Liver (tissue), 9 donors: ENCODE measurements around the gene DCTN4. TPM values are rescaled to one million over a fixed set of nuclear protein-coding genes. Genes with fewer than 3 reads are reported as not detected.
A peak's percentile ranks its signal among the peaks of the same experiment; 100 is the strongest.

ENCODE experiments used
- DNase-seq: peaks from one replicate; pipeline ENCODE4 v3.0.0-alpha.2; 2017; ENCODE audit warnings: low spot score
- H3K27ac ChIP-seq, 2 donors: one replicate each; pipeline ENCODE4 v1.7.0; 2013; ENCODE audit warnings: inconsistent platforms in 2 of 2, low read length in 2 of 2, control low read depth in 1 of 2, low read depth in 1 of 2, mild to moderate bottlenecking in 1 of 2
- H3K27me3 ChIP-seq, 4 donors: one replicate each; pipeline versions ENCODE4 v1.6.1 to v1.7.0; 2013; ENCODE audit warnings: low read length in 3 of 4, inconsistent platforms in 1 of 4, mild to moderate bottlenecking in 1 of 4, moderate library complexity in 1 of 4; ENCODE audit not compliant: control insufficient read depth in 4 of 4, insufficient read depth in 4 of 4
- H3K36me3 ChIP-seq, 4 donors: one replicate each; pipeline versions ENCODE4 v1.6.1 to v1.7.0; 2013; ENCODE audit warnings: low read length in 3 of 4, mild to moderate bottlenecking in 3 of 4, low read depth in 1 of 4, moderate library complexity in 1 of 4; ENCODE audit not compliant: control insufficient read depth in 4 of 4, insufficient read depth in 3 of 4
- H3K4me1 ChIP-seq, 4 donors: one replicate each; pipeline versions ENCODE4 v1.6.1 to v1.7.0; 2013; ENCODE audit warnings: low read length in 3 of 4, mild to moderate bottlenecking in 3 of 4, moderate library complexity in 1 of 4; ENCODE audit not compliant: control insufficient read depth in 4 of 4, insufficient read depth in 4 of 4
- H3K4me3 ChIP-seq, 3 donors: one replicate each; pipeline versions ENCODE4 v1.6.1 to v1.7.0; 2013; ENCODE audit warnings: low read length in 3 of 3, control low read depth in 1 of 3, low read depth in 1 of 3, mild to moderate bottlenecking in 1 of 3
- H3K9ac ChIP-seq, 2 donors: one replicate each; pipeline ENCODE4 v1.7.0; 2013; ENCODE audit warnings: low read length in 2 of 2, mild to moderate bottlenecking in 2 of 2, moderate library complexity in 2 of 2, control low read depth in 1 of 2, low read depth in 1 of 2
- H3K9me3 ChIP-seq, 4 donors: one replicate each; pipeline versions ENCODE4 v1.6.1 to v1.7.0; 2013; ENCODE audit warnings: low read length in 3 of 4; ENCODE audit not compliant: control insufficient read depth in 4 of 4
- ATF3 ChIP-seq: IDR thresholded peaks from 2 replicates; pipeline ENCODE4 v1.6.1; 2016; ENCODE audit warnings: antibody characterized with exemption
- CTCF ChIP-seq: fragments of 150-350 bp; IDR thresholded peaks from 2 replicates; pipeline ENCODE4 v1.5.1; 2017; ENCODE audit warnings: improper control_type of control experiment, low read depth, low read length; ENCODE audit not compliant: missing input control
- EGR1 ChIP-seq, 2 donors: IDR thresholded peaks; 2 replicates each; pipeline ENCODE4 v1.6.1; 2016 to 2018; ENCODE audit warnings: antibody characterized with exemption in 2 of 2, low read depth in 2 of 2
- FOXA1 ChIP-seq: IDR thresholded peaks from 2 replicates; pipeline ENCODE4 v1.6.1; 2016; ENCODE audit warnings: antibody characterized with exemption
- FOXA2 ChIP-seq: IDR thresholded peaks from 2 replicates; pipeline ENCODE4 v1.6.1; 2016; ENCODE audit warnings: antibody characterized with exemption
- GABPA ChIP-seq, 2 donors: IDR thresholded peaks in 1 of 2; conservative IDR thresholded peaks in 1 of 2; 2 replicates each; pipeline ENCODE4 v1.6.1; 2016; ENCODE audit warnings: antibody characterized with exemption in 2 of 2, mild to moderate bottlenecking in 1 of 2, moderate library complexity in 1 of 2
- HNF4A ChIP-seq, 2 donors: conservative IDR thresholded peaks; 2 replicates each; pipeline ENCODE4 v1.6.1; 2016; ENCODE audit warnings: antibody characterized with exemption in 2 of 2, mild to moderate bottlenecking in 2 of 2
- HNF4G ChIP-seq: IDR thresholded peaks from 2 replicates; pipeline ENCODE4 v1.6.1; 2016; ENCODE audit warnings: antibody characterized with exemption
- JUND ChIP-seq, 2 donors: IDR thresholded peaks; 2 replicates each; pipeline ENCODE4 v1.6.1; 2016; ENCODE audit warnings: antibody characterized with exemption in 2 of 2
- MAX ChIP-seq: IDR thresholded peaks from 2 replicates; pipeline ENCODE4 v1.6.1; 2016; ENCODE audit warnings: antibody characterized with exemption
- NR2F2 ChIP-seq: IDR thresholded peaks from 2 replicates; pipeline ENCODE4 v1.6.1; 2016; ENCODE audit warnings: antibody characterized with exemption
- RAD21 ChIP-seq, 2 donors: IDR thresholded peaks; 2 replicates each; pipeline ENCODE4 v1.6.1; 2016; ENCODE audit warnings: antibody characterized with exemption in 2 of 2, mild to moderate bottlenecking in 2 of 2
- REST ChIP-seq: IDR thresholded peaks from 2 replicates; pipeline ENCODE4 v1.6.1; 2016; ENCODE audit warnings: antibody characterized with exemption, mild to moderate bottlenecking
- RXRA ChIP-seq, 2 donors: IDR thresholded peaks; 2 replicates each; pipeline ENCODE4 v1.6.1; 2017 to 2018; ENCODE audit warnings: antibody characterized with exemption in 2 of 2, mild to moderate bottlenecking in 1 of 2
- SP1 ChIP-seq: IDR thresholded peaks from 2 replicates; pipeline ENCODE4 v1.6.1; 2018; ENCODE audit warnings: antibody characterized with exemption, mild to moderate bottlenecking
- TAF1 ChIP-seq: conservative IDR thresholded peaks from 2 replicates; pipeline ENCODE4 v1.6.1; 2016; ENCODE audit warnings: antibody characterized with exemption, mild to moderate bottlenecking
- YY1 ChIP-seq: IDR thresholded peaks from 2 replicates; pipeline ENCODE4 v1.6.1; 2016; ENCODE audit warnings: antibody characterized with exemption, mild to moderate bottlenecking
- ZBTB33 ChIP-seq: IDR thresholded peaks from 2 replicates; pipeline ENCODE4 v1.6.1; 2016; ENCODE audit warnings: antibody characterized with exemption
- WGBS: extraction: QIAGEN DNeasy Blood & Tissue Kit; methylation state at CpG from one replicate; pipeline ENCODE4 v1.1.7; 2013; 5-methylcytosine and 5-hydroxymethylcytosine counted together
- polyA plus RNA-seq, 2 donors: library from polyadenylated mRNA; stranded (reverse) in 1 of 2; unstranded in 1 of 2; fragments of 200-250 nt in 1 of 2; fragments of >200 nt in 1 of 2; fragmentation: Nextera tagmentation in 1 of 2; extraction: Ambion mirVana in 1 of 2; gene quantifications; one replicate each; pipeline versions ENCODE4 v1.2.1 to v1.2.3, GENCODE V29; 2013 to 2015
- total RNA-seq, 2 donors: library from RNA; depleted of rRNA; stranded (reverse); fragments of >200 nt; gene quantifications; one replicate each; pipeline ENCODE4 v1.2.3, GENCODE V29; 2014
- donor health status: healthy.
- donor health status: healthy.
- donor health status: healthy.
- donor health status: healthy.
- donor health status: healthy.

DCTN4 gene
- total and polyA plus RNA-seq, 4 donors = 10.3 to 29.6 (median 20.2) TPM

- H3K9me3 ChIP-seq = no peaks in the 10 kb centered on the region
- peak overlapping the region in 1 of 2 donors; percentile 22 for H3K9ac ChIP-seq
- peaks cover 0 to 16% (median 9%) of the 10 kb centered on the region in 4 donors for H3K4me1 ChIP-seq
- H3K4me3 ChIP-seq = no peak overlapping the region
- peak overlapping the region; percentile 70 to 76 for H3K27ac ChIP-seq
- H3K27me3 ChIP-seq = no peaks in the 10 kb centered on the region
- H3K36me3 ChIP-seq = no peaks in the 10 kb centered on the region
- 29% methylated on average over 3 of the region's 3 CpGs for WGBS
- no peak for DNase-seq
- no peak for TF ChIP-seq CTCF
- no peak for TF ChIP-seq EGR1 (IDR thresholded peaks at IDR 0.05; ENCODE audit: low read depth in 2 of 2)
- no peak for TF ChIP-seq GABPA (IDR thresholded peaks at IDR 0.05 in 1 of 2, conservative IDR thresholded peaks at IDR 0.05 in 1 of 2)
- no peak for TF ChIP-seq FOXA2
- TF ChIP-seq JUND (IDR thresholded peaks at IDR 0.05) = no peak
- no peak for TF ChIP-seq ATF3
- no peak for TF ChIP-seq YY1
- TF ChIP-seq MAX = no peak
- TF ChIP-seq RXRA (IDR thresholded peaks at IDR 0.05) = no peak
These were observed 24.0 kb upstream of the DCTN4 start for GRCh38 chr5:150782850-150783249.

GRCh38 chr5:150781706-150782614, 23.1 kb upstream of the DCTN4 start:
- peaks cover 0 to 16% (median 9%) of the 10 kb centered on the region in 4 donors for H3K4me1 ChIP-seq

More at GRCh38 chr5:150781706-150782614, 23.1 kb upstream of the DCTN4 start:
- Histone ChIP-seq H3K36me3 (no peaks in the 10 kb centered on the region), H3K9ac (no peak overlapping the region), H3K27me3 (no peaks in the 10 kb centered on the region), H3K9me3 (no peaks in the 10 kb centered on the region), H3K27ac (peak overlapping the region; percentile 57 to 76), H3K4me3 (no peak overlapping the region)
- 78% methylated on average over 10 of the region's 10 CpGs for WGBS
- no peak for DNase-seq
- TF ChIP-seq YY1 (no peak), JUND (IDR thresholded peaks at IDR 0.05) (no peak), TAF1 (peak; percentile 24), RXRA (IDR thresholded peaks at IDR 0.05) (peak; percentile 61 to 69), ATF3 (no peak), RAD21 (IDR thresholded peaks at IDR 0.05) (no peak), EGR1 (IDR thresholded peaks at IDR 0.05; ENCODE audit: low read depth in 2 of 2) (no peak), FOXA2 (no peak), HNF4G (no peak), REST (no peak), GABPA (IDR thresholded peaks at IDR 0.05 in 1 of 2, conservative IDR thresholded peaks at IDR 0.05 in 1 of 2) (no peak), SP1 (peak; percentile 64), CTCF (no peak), FOXA1 (no peak), HNF4A (conservative IDR thresholded peaks at IDR 0.05) (no peak), MAX (no peak), ZBTB33 (no peak), NR2F2 (peak; percentile 90)
